Measurements from ENCODE around the gene RPS6KA5. TPM values are rescaled to one million over a fixed set of nuclear protein-coding genes. Genes with fewer than 3 reads are reported as not detected.
"Not testable (repeated sequence)": the region's sequence is repeated elsewhere in the genome, so short reads cannot be mapped to it uniquely, and the experiment has no call there.

The RPS6KA5 gene
- total RNA-seq, 1 donor from 2014 or later, result 1.8 TPM

- Histone ChIP-seq H3K4me3 (ENCODE audit: low read depth, low read length) (no peak overlapping the region), H3K27me3 (ENCODE audit: control insufficient read depth, insufficient read depth, low read length) (no peaks in the 10 kb centered on the region), H3K36me3 (ENCODE audit: control insufficient read depth, insufficient read depth, low read length) (no peaks in the 10 kb centered on the region)
- TF ChIP-seq, protein P1, sequence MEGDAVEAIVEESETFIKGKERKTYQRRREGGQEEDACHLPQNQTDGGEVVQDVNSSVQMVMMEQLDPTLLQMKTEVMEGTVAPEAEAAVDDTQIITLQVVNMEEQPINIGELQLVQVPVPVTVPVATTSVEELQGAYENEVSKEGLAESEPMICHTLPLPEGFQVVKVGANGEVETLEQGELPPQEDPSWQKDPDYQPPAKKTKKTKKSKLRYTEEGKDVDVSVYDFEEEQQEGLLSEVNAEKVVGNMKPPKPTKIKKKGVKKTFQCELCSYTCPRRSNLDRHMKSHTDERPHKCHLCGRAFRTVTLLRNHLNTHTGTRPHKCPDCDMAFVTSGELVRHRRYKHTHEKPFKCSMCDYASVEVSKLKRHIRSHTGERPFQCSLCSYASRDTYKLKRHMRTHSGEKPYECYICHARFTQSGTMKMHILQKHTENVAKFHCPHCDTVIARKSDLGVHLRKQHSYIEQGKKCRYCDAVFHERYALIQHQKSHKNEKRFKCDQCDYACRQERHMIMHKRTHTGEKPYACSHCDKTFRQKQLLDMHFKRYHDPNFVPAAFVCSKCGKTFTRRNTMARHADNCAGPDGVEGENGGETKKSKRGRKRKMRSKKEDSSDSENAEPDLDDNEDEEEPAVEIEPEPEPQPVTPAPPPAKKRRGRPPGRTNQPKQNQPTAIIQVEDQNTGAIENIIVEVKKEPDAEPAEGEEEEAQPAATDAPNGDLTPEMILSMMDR (IDR thresholded peaks at IDR 0.05; ENCODE audit: insufficient read depth, low read length, severe bottlenecking), result no peak
- DNase-seq (ENCODE audit: low read depth) (peak; percentile 68), FAIRE-seq (peak; percentile 90)
Measured at GRCh38 chr14:90986510-90986909, 73.9 kb downstream of the RPS6KA5 start.

GRCh38 chr14:90985601-90986242 lies 74.7 kb downstream of the RPS6KA5 start:
- no peak overlapping the region for H3K4me3 ChIP-seq (ENCODE audit: low read depth, low read length)
- DNase-seq (ENCODE audit: low read depth), result no peak
- no peaks in the 10 kb centered on the region for H3K36me3 ChIP-seq (ENCODE audit: control insufficient read depth, insufficient read depth, low read length)
- TF ChIP-seq, protein P1 (IDR thresholded peaks at IDR 0.05; ENCODE audit: insufficient read depth, low read length, severe bottlenecking), result no peak
- no peak for FAIRE-seq
- H3K27me3 ChIP-seq (ENCODE audit: control insufficient read depth, insufficient read depth, low read length), result no peaks in the 10 kb centered on the region

- TF ChIP-seq, protein P1 (IDR thresholded peaks at IDR 0.05; ENCODE audit: insufficient read depth, low read length, severe bottlenecking), result no peak
- FAIRE-seq (no peak), DNase-seq (ENCODE audit: low read depth) (no peak)
- no peak overlapping the region for H3K4me3 ChIP-seq (ENCODE audit: low read depth, low read length)
- H3K36me3 ChIP-seq (ENCODE audit: control insufficient read depth, insufficient read depth, low read length), result no peaks in the 10 kb centered on the region
- H3K27me3 ChIP-seq (ENCODE audit: control insufficient read depth, insufficient read depth, low read length), result no peaks in the 10 kb centered on the region
Measured at GRCh38 chr14:90983560-90983959, 76.9 kb downstream of the RPS6KA5 start.

- H3K36me3 ChIP-seq (ENCODE audit: control insufficient read depth, insufficient read depth, low read length), result no peaks in the 10 kb centered on the region
- FAIRE-seq, result no peak
- no peak overlapping the region for H3K4me3 ChIP-seq (ENCODE audit: low read depth, low read length)
- TF ChIP-seq, protein P1 (IDR thresholded peaks at IDR 0.05; ENCODE audit: insufficient read depth, low read length, severe bottlenecking), result no peak
- DNase-seq (ENCODE audit: low read depth), result no peak
- H3K27me3 ChIP-seq (ENCODE audit: control insufficient read depth, insufficient read depth, low read length), result no peaks in the 10 kb centered on the region
Measured at GRCh38 chr14:90981636-90982035, 78.8 kb downstream of the RPS6KA5 start.

DNA sequence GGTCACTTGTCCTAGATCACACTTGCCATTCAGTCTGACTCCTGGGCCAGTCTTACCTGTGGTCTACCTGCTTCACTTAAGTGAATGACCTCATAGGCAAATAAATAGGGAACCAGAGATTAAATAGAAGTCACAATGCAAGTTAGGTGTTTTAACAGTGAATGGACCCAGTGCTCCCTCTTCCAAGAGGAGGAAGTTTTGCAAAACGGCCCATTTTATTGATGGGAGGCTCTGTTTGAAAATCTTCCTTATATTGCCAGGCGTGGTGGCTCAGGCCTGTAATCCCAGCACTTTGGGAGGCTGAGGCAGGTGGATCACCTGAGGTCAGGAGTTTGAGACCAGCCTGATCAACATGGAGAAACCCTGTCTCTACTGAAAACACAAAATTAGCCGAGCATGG lies 79.8 kb downstream of the RPS6KA5 start:
- not testable (repeated sequence) for H3K27me3 ChIP-seq (ENCODE audit: control insufficient read depth, insufficient read depth, low read length); FAIRE-seq; H3K36me3 ChIP-seq (ENCODE audit: control insufficient read depth, insufficient read depth, low read length); H3K4me3 ChIP-seq (ENCODE audit: low read depth, low read length); DNase-seq (ENCODE audit: low read depth)

DNA sequence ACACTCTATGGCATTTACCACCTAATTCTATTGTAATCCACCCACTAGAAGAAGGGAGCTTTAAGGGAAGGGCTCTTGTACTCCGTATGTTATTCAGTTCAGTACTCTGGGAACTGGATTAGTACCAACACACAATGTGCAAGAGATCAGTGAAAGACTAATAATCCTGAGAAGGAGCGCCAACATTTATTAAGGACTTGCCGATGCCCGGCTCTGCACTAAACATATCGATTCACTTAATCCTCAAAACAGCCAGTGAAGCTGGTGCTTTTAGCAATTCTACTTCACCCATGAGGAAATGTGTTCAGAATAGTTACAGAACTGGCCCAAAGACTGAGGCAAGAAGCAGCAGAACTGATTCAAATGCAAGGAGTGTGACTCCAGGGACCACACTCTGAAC lies 80.9 kb downstream of the RPS6KA5 start:
- Histone ChIP-seq H3K27me3 (ENCODE audit: control insufficient read depth, insufficient read depth, low read length) (no peaks in the 10 kb centered on the region), H3K36me3 (ENCODE audit: control insufficient read depth, insufficient read depth, low read length) (no peaks in the 10 kb centered on the region), H3K4me3 (ENCODE audit: low read depth, low read length) (no peak overlapping the region)
- TF ChIP-seq, protein P1 (IDR thresholded peaks at IDR 0.05; ENCODE audit: insufficient read depth, low read length, severe bottlenecking), result no peak
- DNase-seq (ENCODE audit: low read depth) (no peak), FAIRE-seq (no peak)

Data from bronchial epithelial cell (primary cell).